HG02884 (cell line): ENCODE results near the gene ACMSD.

Experiments
- ATAC-seq: cut with Tn5 transposase; IDR thresholded peaks from one replicate; pipeline ENCODE4 v1.9.1; 2021; ENCODE audit warnings: mild to moderate bottlenecking, moderate library complexity; ENCODE audit not compliant: unreplicated experiment

The ACMSD gene

GRCh38 chr2:134943540-134943939 lies 105.1 kb downstream of the ACMSD start:
- peak; percentile 80 for ATAC-seq

DNA sequence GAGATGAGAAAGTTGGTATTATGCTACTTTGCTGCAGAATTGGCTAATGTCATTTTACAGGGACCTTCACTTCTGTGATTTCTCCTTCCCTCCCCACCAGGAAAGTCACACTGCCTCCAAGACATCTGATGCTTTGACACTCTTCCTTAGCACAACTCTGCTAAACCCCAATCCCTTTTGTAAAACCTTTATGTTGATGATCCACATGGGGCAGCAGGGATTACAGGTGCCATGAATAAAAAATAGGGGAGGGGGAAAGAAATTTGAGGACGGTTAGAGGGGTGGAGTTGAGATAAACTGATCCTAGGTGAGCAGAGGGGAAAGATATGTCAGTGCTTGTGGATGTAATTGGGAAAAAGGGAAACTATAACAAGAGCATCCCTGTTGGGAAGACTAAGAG lies 106.6 kb downstream of the ACMSD start:
- ATAC-seq: no peak

DNA sequence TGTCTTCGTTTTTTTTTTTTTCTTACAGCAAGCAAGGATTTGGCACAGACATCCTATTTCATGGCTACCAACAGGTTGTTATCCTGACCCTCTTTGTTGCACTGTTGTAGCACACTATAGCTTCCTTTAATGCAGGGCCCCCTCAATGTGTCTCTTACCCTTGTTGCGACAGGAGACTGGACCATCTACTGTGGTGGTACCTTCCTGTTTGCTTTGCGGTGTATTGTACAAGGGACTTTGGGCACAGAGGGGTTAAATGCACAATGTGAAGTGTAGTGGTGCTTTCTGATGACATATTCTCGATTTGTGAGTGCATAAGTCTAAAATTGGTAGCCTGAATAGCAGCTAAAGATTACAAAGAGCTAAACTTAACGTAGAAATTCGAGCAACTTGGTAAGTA lies 107.7 kb downstream of the ACMSD start:
- no peak for ATAC-seq

DNA sequence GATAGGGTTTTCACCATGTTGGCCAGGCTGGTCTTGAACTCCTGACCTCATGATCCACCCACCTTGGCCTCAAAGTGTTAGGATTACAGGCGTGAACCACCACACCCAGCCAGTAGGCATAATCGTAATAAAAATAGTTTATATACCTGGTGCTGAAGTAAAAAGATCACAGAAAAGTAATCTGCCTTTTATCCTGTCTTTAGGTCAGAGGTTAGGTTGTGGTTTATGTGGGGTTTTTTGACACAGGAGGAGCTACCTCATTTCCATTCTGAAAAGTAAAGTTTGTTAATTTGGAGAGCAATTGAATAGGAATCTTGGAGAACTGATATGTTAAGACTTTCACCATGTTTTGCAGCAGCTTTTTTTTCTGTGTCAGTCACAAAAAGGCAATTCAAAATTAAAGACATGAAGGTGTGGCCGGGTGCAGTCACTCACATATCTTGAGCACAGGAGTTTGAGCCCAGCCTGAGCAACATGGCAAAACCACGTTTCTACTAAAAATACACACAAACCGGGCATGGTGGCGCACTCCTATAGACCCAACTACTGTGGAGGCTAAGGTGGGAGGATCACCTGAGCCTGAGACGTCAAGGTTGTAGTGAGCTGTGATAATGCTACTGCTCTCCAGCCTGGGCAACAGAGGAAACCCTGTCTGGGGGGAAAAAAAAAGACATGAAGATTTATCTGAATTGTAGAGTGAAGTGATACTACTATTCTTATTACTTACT lies 111.7 kb downstream of the ACMSD start:
- no peak for ATAC-seq

DNA sequence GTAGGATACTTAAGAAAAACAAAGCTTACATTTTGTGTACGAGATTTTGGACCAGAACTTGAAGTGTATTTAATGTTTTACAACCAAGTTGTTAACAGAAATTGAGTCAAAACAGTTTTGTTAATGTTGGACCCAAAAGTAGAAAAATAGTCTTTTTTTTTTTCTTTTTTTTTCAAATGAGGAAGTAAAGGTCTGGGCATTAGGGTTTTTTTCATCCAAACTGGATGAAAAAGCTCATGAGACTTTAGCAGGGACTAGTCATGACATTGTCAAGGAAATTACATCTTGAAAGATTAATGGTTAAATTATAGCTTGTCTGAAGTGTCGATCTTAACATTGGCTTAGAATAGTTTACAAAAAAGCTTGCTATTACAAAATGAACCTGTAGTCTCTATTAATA lies 112.5 kb downstream of the ACMSD start:
- no peak for ATAC-seq
